H9 (cell line): ENCODE results near the gene SAMM50. TPM values are rescaled to one million over a fixed set of nuclear protein-coding genes. Genes with fewer than 3 reads are reported as not detected.

Experiments
- DNase-seq: peaks from one replicate; pipeline ENCODE4 v3.0.0-alpha.2; 2017
- H2AFZ ChIP-seq: one replicate; pipeline ENCODE4 v1.6.1; 2013; ENCODE audit warnings: mild to moderate bottlenecking, low read length, control low read depth, moderate library complexity
- H2AK5ac ChIP-seq: 2 replicates; pipeline ENCODE4 v1.6.1; 2013; ENCODE audit warnings: low read length, control low read depth, mixed read lengths; ENCODE audit not compliant: insufficient read length
- H2BK120ac ChIP-seq: one replicate; pipeline ENCODE4 v1.6.1; 2013; ENCODE audit warnings: low read depth, mild to moderate bottlenecking, low read length, control low read depth, inconsistent platforms; ENCODE audit not compliant: poor library complexity, severe bottlenecking
- H2BK12ac ChIP-seq: 2 replicates; pipeline ENCODE4 v1.6.1; 2013; ENCODE audit warnings: low read length, control low read depth, mixed read lengths, low read depth; ENCODE audit not compliant: insufficient read length
- H2BK15ac ChIP-seq: 2 replicates; pipeline ENCODE4 v1.6.1; 2013; ENCODE audit warnings: low read depth, low read length, control low read depth
- H2BK20ac ChIP-seq: one replicate; pipeline ENCODE4 v1.6.1; 2013; ENCODE audit warnings: low read depth, mild to moderate bottlenecking, low read length, control low read depth, inconsistent platforms; ENCODE audit not compliant: poor library complexity, severe bottlenecking
- H2BK5ac ChIP-seq: 2 replicates; pipeline ENCODE4 v1.6.1; 2013; ENCODE audit warnings: low read length, control low read depth, mixed read lengths; ENCODE audit not compliant: insufficient read length
- H3K14ac ChIP-seq: 2 replicates; pipeline ENCODE4 v1.6.1; 2013; ENCODE audit warnings: low read length, control low read depth; ENCODE audit not compliant: insufficient read depth
- H3K18ac ChIP-seq: 2 replicates; pipeline ENCODE4 v1.6.1; 2013; ENCODE audit warnings: low read depth, mild to moderate bottlenecking, mixed read lengths, low read length, control low read depth; ENCODE audit not compliant: insufficient read length
- H3K23ac ChIP-seq: 2 replicates; pipeline ENCODE4 v1.6.1; 2013; ENCODE audit warnings: low read length, control low read depth, mixed read lengths, low read depth; ENCODE audit not compliant: insufficient read length
- H3K23me2 ChIP-seq: 2 replicates; pipeline ENCODE4 v1.6.1; 2013; ENCODE audit warnings: low read depth, mild to moderate bottlenecking, mixed read lengths, low read length, control low read depth; ENCODE audit not compliant: insufficient read length, poor library complexity, severe bottlenecking
- H3K27ac ChIP-seq: 2 replicates; pipeline ENCODE4 v1.5.1; 2013; ENCODE audit warnings: low read length, control low read depth, mixed read lengths, low read depth; ENCODE audit not compliant: insufficient read length
- H3K27me3 ChIP-seq: 2 replicates; pipeline ENCODE4 v1.6.1; 2013; ENCODE audit warnings: low read length, control low read depth, inconsistent platforms; ENCODE audit not compliant: insufficient read depth
- H3K4ac ChIP-seq: 2 replicates; pipeline ENCODE4 v1.6.1; 2013; ENCODE audit warnings: low read depth, mild to moderate bottlenecking, control low read depth, inconsistent platforms, low read length, moderate library complexity
- H3K4me1 ChIP-seq: 2 replicates; pipeline ENCODE4 v1.6.1; 2013; ENCODE audit warnings: low read length, control low read depth, inconsistent platforms; ENCODE audit not compliant: insufficient read depth
- H3K4me2 ChIP-seq: 2 replicates; pipeline ENCODE4 v1.6.1; 2013; ENCODE audit warnings: low read length, control low read depth, mixed read lengths; ENCODE audit not compliant: insufficient read length, insufficient read depth
- H3K56ac ChIP-seq: 2 replicates; pipeline ENCODE4 v1.6.1; 2013; ENCODE audit warnings: low read depth, mild to moderate bottlenecking, mixed read lengths, low read length, control low read depth; ENCODE audit not compliant: insufficient read length
- H3K79me1 ChIP-seq: 2 replicates; pipeline ENCODE4 v1.6.1; 2013; ENCODE audit warnings: low read depth, mild to moderate bottlenecking, moderate library complexity, low read length, control low read depth, inconsistent platforms; ENCODE audit not compliant: insufficient read depth, poor library complexity, severe bottlenecking
- H3K79me2 ChIP-seq: 2 replicates; pipeline ENCODE4 v1.6.1; 2013; ENCODE audit warnings: low read length, control low read depth, inconsistent platforms; ENCODE audit not compliant: insufficient read depth
- H3K9ac ChIP-seq: 2 replicates; pipeline ENCODE4 v1.6.1; 2013; ENCODE audit warnings: low read length, control low read depth, mixed read lengths; ENCODE audit not compliant: insufficient read length; ENCODE audit errors: extremely low read depth
- H3K9me3 ChIP-seq: one replicate; pipeline ENCODE4 v1.6.1; 2013; ENCODE audit warnings: low read depth, low read length, inconsistent platforms; ENCODE audit not compliant: control insufficient read depth
- H3T11ph ChIP-seq: one replicate; pipeline ENCODE4 v1.6.1; 2013; ENCODE audit warnings: mild to moderate bottlenecking, low read length, control low read depth, inconsistent platforms
- H4K20me1 ChIP-seq: one replicate; pipeline ENCODE4 v1.6.1; 2013; ENCODE audit not compliant: control insufficient read depth, insufficient read length, insufficient read depth
- H4K5ac ChIP-seq: 2 replicates; pipeline ENCODE4 v1.6.1; 2013; ENCODE audit warnings: low read depth, mild to moderate bottlenecking, mixed read lengths, low read length, control low read depth; ENCODE audit not compliant: insufficient read length
- H4K8ac ChIP-seq: replicated peaks from 2 replicates; pipeline ENCODE4 v1.6.1; 2013; ENCODE audit warnings: low read length, control low read depth, mixed read lengths, low read depth; ENCODE audit not compliant: insufficient read length
- H4K91ac ChIP-seq: 2 replicates; pipeline ENCODE4 v1.6.1; 2013; ENCODE audit warnings: low read depth, mild to moderate bottlenecking, moderate library complexity, mixed read lengths, low read length, control low read depth; ENCODE audit not compliant: insufficient read length
- H3K27ac Mint-ChIP-seq, 3 experiments: 2 replicates in 2 of 3; 3 replicates in 1 of 3; pipeline ENCODE4 v1.8.0; 2020 to 2021; ENCODE audit warnings: mixed read lengths in 3 of 3, mild to moderate bottlenecking in 1 of 3, moderate library complexity in 1 of 3
- H3K27me3 Mint-ChIP-seq: 2 replicates; pipeline ENCODE4 v1.8.0; 2021; ENCODE audit warnings: low read depth, mild to moderate bottlenecking, moderate library complexity, mixed read lengths
- H3K36me3 Mint-ChIP-seq, 3 experiments: 2 replicates in 2 of 3; 3 replicates in 1 of 3; pipeline ENCODE4 v1.8.0; 2020 to 2021; ENCODE audit warnings: low read depth in 3 of 3, mixed read lengths in 3 of 3; ENCODE audit not compliant: insufficient read depth in 1 of 3
- H3K4me1 Mint-ChIP-seq, 2 experiments: 2 replicates each; pipeline ENCODE4 v1.8.0; 2020; ENCODE audit warnings: mixed read lengths in 2 of 2
- H3K4me3 Mint-ChIP-seq, 2 experiments: 2 replicates in 1 of 2; 3 replicates in 1 of 2; pipeline ENCODE4 v1.8.0; 2020 to 2021; ENCODE audit warnings: mild to moderate bottlenecking in 2 of 2, mixed read lengths in 2 of 2, moderate library complexity in 1 of 2
- H3K9me3 Mint-ChIP-seq, 2 experiments: 2 replicates in 1 of 2; 3 replicates in 1 of 2; pipeline ENCODE4 v1.8.0; 2020; ENCODE audit warnings: mild to moderate bottlenecking in 2 of 2, mixed read lengths in 2 of 2, moderate library complexity in 1 of 2
- WGBS: extraction: QIAGEN DNeasy Blood & Tissue Kit; methylation state at CpG from one replicate; pipeline ENCODE4 v1.1.7; 2013; ENCODE audit warnings: missing lambda C conversion rate, low lambda C conversion rate, mixed read lengths; ENCODE audit not compliant: insufficient read length; ENCODE audit errors: extremely low coverage; 5-methylcytosine and 5-hydroxymethylcytosine counted together
- total RNA-seq: library from RNA; stranded (reverse); gene quantifications from 2 replicates; pipeline ENCODE4 v1.2.1, GENCODE V29; 2021
- TF ChIP-seq, protein P1 (sequence below): fragments of 200-600 bp; sonication (generic); conservative IDR thresholded peaks from 3 replicates; pipeline ENCODE4 v1.8.0; 2021; ENCODE audit warnings: antibody characterized with exemption, mild to moderate bottlenecking

Gene SAMM50
- total RNA-seq, 1 experiment from 2014 or later = 57.2 TPM

DNA sequence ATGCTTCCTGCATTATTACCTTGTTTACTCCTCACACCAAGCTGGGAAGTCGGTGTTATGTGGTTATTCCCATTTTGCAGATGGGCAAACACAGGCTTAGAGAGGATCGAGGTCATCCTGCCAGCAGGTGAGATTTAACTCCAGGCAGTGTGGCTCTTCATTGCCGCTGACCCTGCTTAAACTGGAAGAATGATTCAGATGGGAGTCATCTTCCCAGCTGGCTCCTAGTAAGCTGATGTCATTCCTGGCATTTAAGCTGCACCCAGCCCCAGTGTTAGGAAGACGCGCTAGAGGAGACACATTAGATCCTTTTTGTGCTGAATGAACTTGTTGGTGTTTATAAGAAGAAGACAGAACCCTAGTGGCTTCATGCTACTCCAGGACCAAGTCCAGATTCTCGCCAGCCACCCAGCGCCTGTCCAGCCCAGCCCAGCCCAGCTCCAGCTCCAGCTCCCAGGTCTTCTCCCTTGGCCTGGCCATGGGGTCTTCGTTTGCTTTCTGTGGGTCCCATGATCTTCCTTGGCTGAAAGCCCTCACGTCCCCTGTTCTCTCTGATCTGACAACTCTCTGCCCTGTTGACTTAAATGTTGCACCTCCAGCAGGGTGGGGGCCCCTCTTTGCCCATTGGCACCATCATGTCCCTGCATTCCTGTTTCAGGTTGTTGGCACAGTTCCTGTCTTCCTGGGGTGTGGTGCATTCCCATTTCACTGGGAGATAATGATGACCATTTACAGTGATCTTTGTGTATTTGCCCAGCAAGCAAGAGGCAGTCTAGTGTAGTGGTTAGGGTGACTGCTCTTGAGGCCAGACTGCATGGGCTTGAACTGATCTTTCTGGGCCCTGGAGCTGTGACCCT is 82.5 kb downstream of the SAMM50 start:
- Histone ChIP-seq H4K8ac (no peak overlapping the region), H3K27me3 (no peaks in the 10 kb centered on the region), H3K23me2 (no peaks in the 10 kb centered on the region), H4K20me1 (no peaks in the 10 kb centered on the region), H2AK5ac (no peak overlapping the region), H3K14ac (no peak overlapping the region), H3K9ac (no peak overlapping the region), H3K4me2 (no peak overlapping the region), H2AFZ (no peak overlapping the region), H3K4me1 (no peaks in the 10 kb centered on the region), H3T11ph (no peak overlapping the region), H3K79me2 (no peaks in the 10 kb centered on the region), H3K4ac (no peak overlapping the region), H3K9me3 (no peaks in the 10 kb centered on the region), H3K56ac (no peak overlapping the region), H3K79me1 (no peaks in the 10 kb centered on the region), H2BK12ac (no peak overlapping the region), H3K27ac (no peak overlapping the region), H2BK5ac (no peak overlapping the region), H3K18ac (no peak overlapping the region), H4K5ac (no peak overlapping the region), H2BK20ac (no peak overlapping the region), H2BK15ac (no peak overlapping the region), H3K23ac (no peak overlapping the region), H4K91ac (no peak overlapping the region), H2BK120ac (no peak overlapping the region)
- Mint-ChIP-seq H3K27ac (peak overlapping the region in 1 of 3 experiments; percentile 55; a peak in 1 of 7 replicates), H3K4me3 (no peak overlapping the region), H3K27me3 (no peaks in the 10 kb centered on the region), H3K9me3 (peaks cover 3 to 4% of the 10 kb centered on the region in 2 experiments), H3K36me3 (peaks cover 2 to 4% (median 3%) of the 10 kb centered on the region in 3 experiments; a peak in 6 of 7 replicates), H3K4me1 (peaks cover 6 to 7% of the 10 kb centered on the region in 2 experiments; a peak in 3 of 4 replicates)
- DNase-seq = no peak
- TF ChIP-seq, protein P1, sequence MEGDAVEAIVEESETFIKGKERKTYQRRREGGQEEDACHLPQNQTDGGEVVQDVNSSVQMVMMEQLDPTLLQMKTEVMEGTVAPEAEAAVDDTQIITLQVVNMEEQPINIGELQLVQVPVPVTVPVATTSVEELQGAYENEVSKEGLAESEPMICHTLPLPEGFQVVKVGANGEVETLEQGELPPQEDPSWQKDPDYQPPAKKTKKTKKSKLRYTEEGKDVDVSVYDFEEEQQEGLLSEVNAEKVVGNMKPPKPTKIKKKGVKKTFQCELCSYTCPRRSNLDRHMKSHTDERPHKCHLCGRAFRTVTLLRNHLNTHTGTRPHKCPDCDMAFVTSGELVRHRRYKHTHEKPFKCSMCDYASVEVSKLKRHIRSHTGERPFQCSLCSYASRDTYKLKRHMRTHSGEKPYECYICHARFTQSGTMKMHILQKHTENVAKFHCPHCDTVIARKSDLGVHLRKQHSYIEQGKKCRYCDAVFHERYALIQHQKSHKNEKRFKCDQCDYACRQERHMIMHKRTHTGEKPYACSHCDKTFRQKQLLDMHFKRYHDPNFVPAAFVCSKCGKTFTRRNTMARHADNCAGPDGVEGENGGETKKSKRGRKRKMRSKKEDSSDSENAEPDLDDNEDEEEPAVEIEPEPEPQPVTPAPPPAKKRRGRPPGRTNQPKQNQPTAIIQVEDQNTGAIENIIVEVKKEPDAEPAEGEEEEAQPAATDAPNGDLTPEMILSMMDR = no peak
- no CpG with 5 or more reads among the region's 9 CpGs for WGBS
